H1 (cell line): ENCODE measurements around the gene DAPL1. TPM values are rescaled to one million over a fixed set of nuclear protein-coding genes. Genes with fewer than 3 reads are reported as not detected.

Experiments used
- CTCF ChIA-PET: fragments of 300-600 bp; sonication (Branson Sonifier 250); formaldehyde crosslinking; loops from one replicate; lab custom pipeline; 2021; ENCODE audit not compliant: partially characterized antibody; lab: Charles Lee
- POLR2A ChIA-PET: fragments of 300-600 bp; sonication (Branson Sonifier 250); formaldehyde crosslinking; loops from one replicate; lab custom pipeline; 2021; ENCODE audit warnings: inconsistent platforms; ENCODE audit not compliant: partially characterized antibody; lab: Charles Lee
- DNase-seq, 2 experiments: peaks; one replicate each; pipeline versions ENCODE4 v3.0.0 to v3.0.0-alpha.2; 2010 to 2022; ENCODE audit warnings: low spot score in 2 of 2, low read depth in 1 of 2, mixed read lengths in 1 of 2
- FAIRE-seq: peaks from 2 replicates; lab custom pipeline; 2011; peaks lifted over from hg19 to GRCh38; lab: Jason Lieb, UNC
- H2AFZ ChIP-seq: 2 replicates; pipeline ENCODE4 v1.8.1; 2012; ENCODE audit warnings: low read length, inconsistent platforms
- H2AK5ac ChIP-seq: 2 replicates; pipeline ENCODE4 v1.6.1; 2013; ENCODE audit warnings: low read depth, low read length
- H2BK120ac ChIP-seq: replicated peaks from 2 replicates; pipeline ENCODE3; 2013; ENCODE audit warnings: low read depth, low read length, inconsistent platforms
- H2BK12ac ChIP-seq: 2 replicates; pipeline ENCODE4 v1.6.1; 2013; ENCODE audit warnings: low read depth, low read length
- H2BK15ac ChIP-seq: 2 replicates; pipeline ENCODE4 v1.6.1; 2013; ENCODE audit warnings: low read length
- H2BK20ac ChIP-seq: 2 replicates; pipeline ENCODE4 v1.6.1; 2013; ENCODE audit warnings: low read length
- H2BK5ac ChIP-seq: 2 replicates; pipeline ENCODE4 v1.6.1; 2013; ENCODE audit warnings: low read depth, low read length
- H3K14ac ChIP-seq: 2 replicates; pipeline ENCODE4 v1.6.1; 2013; ENCODE audit warnings: inconsistent platforms; ENCODE audit not compliant: insufficient read length
- H3K18ac ChIP-seq: 2 replicates; pipeline ENCODE4 v1.6.1; 2013; ENCODE audit warnings: low read length; ENCODE audit errors: extremely low read depth
- H3K23ac ChIP-seq: 2 replicates; pipeline ENCODE4 v1.6.1; 2013; ENCODE audit warnings: inconsistent platforms; ENCODE audit not compliant: insufficient read length
- H3K23me2 ChIP-seq: 2 replicates; pipeline ENCODE4 v1.6.1; 2013; ENCODE audit warnings: low read depth, low read length
- H3K27ac ChIP-seq: 2 replicates; pipeline ENCODE4 v1.6.1; 2011; ENCODE audit warnings: low read depth, low read length, inconsistent platforms
- H3K27me3 ChIP-seq, 4 experiments: replicated peaks in 1 of 4; 1 replicate in 1 of 4; 2 replicates in 3 of 4; pipeline versions ENCODE4 v1.6.1 to v1.8.1; 2011 to 2013; ENCODE audit warnings: low read length in 3 of 4, mild to moderate bottlenecking in 3 of 4, inconsistent platforms in 2 of 4, mixed read lengths in 2 of 4, moderate library complexity in 1 of 4; ENCODE audit not compliant: control insufficient read depth in 3 of 4, insufficient read depth in 3 of 4; ENCODE audit errors: extremely low read depth in 1 of 4
- H3K36me3 ChIP-seq, 4 experiments: 2 replicates each; pipeline versions ENCODE4 v1.6.1 to v1.8.1; 2011 to 2013; ENCODE audit warnings: mild to moderate bottlenecking in 4 of 4, low read length in 3 of 4, moderate library complexity in 2 of 4, control low read depth in 1 of 4, inconsistent platforms in 1 of 4; ENCODE audit not compliant: insufficient read depth in 4 of 4, control insufficient read depth in 2 of 4
- H3K4ac ChIP-seq: replicated peaks from 2 replicates; pipeline ENCODE3; 2013; ENCODE audit warnings: low read length, low read depth, mixed read lengths, inconsistent platforms; ENCODE audit not compliant: insufficient read length
- H3K4me1 ChIP-seq, 4 experiments: replicated peaks in 1 of 4; 1 replicate in 1 of 4; 2 replicates in 3 of 4; pipeline versions ENCODE4 v1.6.1 to v1.8.1; 2011 to 2013; ENCODE audit warnings: low read length in 3 of 4, inconsistent platforms in 2 of 4, mixed read lengths in 1 of 4; ENCODE audit not compliant: insufficient read depth in 4 of 4, control insufficient read depth in 3 of 4
- H3K4me2 ChIP-seq, 2 experiments: 2 replicates each; pipeline versions ENCODE4 v1.6.1 to v1.8.1; 2011 to 2013; ENCODE audit warnings: low read depth in 2 of 2, low read length in 2 of 2, control low read depth in 1 of 2, inconsistent platforms in 1 of 2, mild to moderate bottlenecking in 1 of 2; ENCODE audit not compliant: insufficient read depth in 1 of 2
- H3K4me3 ChIP-seq, 4 experiments: fragments of 200-600, 300-600 bp in 1 of 4; sonication (generic), shearing (Covaris generic), sonication (Bioruptor Twin) in 1 of 4; 2 replicates each; pipeline versions ENCODE4 v1.5.1 to v1.8.1; 2011 to 2016; ENCODE audit warnings: low read length in 4 of 4, low read depth in 3 of 4, control low read depth in 2 of 4, inconsistent platforms in 2 of 4, mild to moderate bottlenecking in 2 of 4, mixed read lengths in 1 of 4, moderate library complexity in 1 of 4; ENCODE audit not compliant: insufficient read depth in 2 of 4; ENCODE audit errors: extremely low read depth in 1 of 4
- H3K56ac ChIP-seq: replicated peaks from 2 replicates; pipeline ENCODE3; 2013; ENCODE audit warnings: low read depth, mild to moderate bottlenecking, mixed read lengths, low read length, inconsistent platforms; ENCODE audit not compliant: insufficient read length
- H3K79me1 ChIP-seq: 2 replicates; pipeline ENCODE4 v1.6.1; 2013; ENCODE audit warnings: low read depth, low read length, control low read depth
- H3K79me2 ChIP-seq, 2 experiments: 2 replicates each; pipeline versions ENCODE4 v1.6.1 to v1.8.1; 2012 to 2013; ENCODE audit warnings: low read length in 2 of 2, mild to moderate bottlenecking in 2 of 2, inconsistent platforms in 1 of 2; ENCODE audit not compliant: insufficient read depth in 2 of 2, control insufficient read depth in 1 of 2
- H3K9ac ChIP-seq, 4 experiments: replicated peaks in 1 of 4; 1 replicate in 1 of 4; 2 replicates in 3 of 4; pipeline versions ENCODE4 v1.6.1 to v1.8.1; 2011 to 2013; ENCODE audit warnings: low read depth in 3 of 4, low read length in 3 of 4, control low read depth in 2 of 4, mild to moderate bottlenecking in 2 of 4, moderate library complexity in 2 of 4, inconsistent platforms in 1 of 4; ENCODE audit errors: extremely low read depth in 1 of 4
- H3K9me3 ChIP-seq, 2 experiments: 2 replicates each; pipeline versions ENCODE4 v1.6.1 to v1.8.1; 2012 to 2013; ENCODE audit warnings: mild to moderate bottlenecking in 2 of 2, moderate library complexity in 2 of 2, control low read depth in 1 of 2, inconsistent platforms in 1 of 2, low read depth in 1 of 2, low read length in 1 of 2, mixed read lengths in 1 of 2; ENCODE audit not compliant: insufficient read depth in 2 of 2
- H4K20me1 ChIP-seq, 2 experiments: replicated peaks in 1 of 2; 2 replicates each; pipeline versions ENCODE3 to v1.8.1; 2011 to 2013; ENCODE audit warnings: inconsistent platforms in 2 of 2, low read length in 2 of 2, mild to moderate bottlenecking in 1 of 2; ENCODE audit not compliant: insufficient read depth in 2 of 2, control insufficient read depth in 1 of 2
- H4K5ac ChIP-seq: 2 replicates; pipeline ENCODE4 v1.6.1; 2013; ENCODE audit warnings: low read length, low read depth, mixed read lengths, inconsistent platforms; ENCODE audit not compliant: insufficient read length
- H4K8ac ChIP-seq: 2 replicates; pipeline ENCODE4 v1.8.0; 2013; ENCODE audit warnings: mild to moderate bottlenecking, moderate library complexity, low read length, inconsistent platforms; ENCODE audit not compliant: insufficient read depth; ENCODE audit errors: extremely low read depth
- H4K91ac ChIP-seq: replicated peaks from 2 replicates; pipeline ENCODE3; 2013; ENCODE audit warnings: low read length, mixed read lengths, inconsistent platforms; ENCODE audit not compliant: insufficient read length
- BCL11A ChIP-seq, 2 experiments: IDR thresholded peaks; one replicate each; pipeline ENCODE4 v1.6.1; 2011; ENCODE audit warnings: low read depth in 2 of 2, low read length in 2 of 2, mild to moderate bottlenecking in 2 of 2
- CBX5 ChIP-seq: fragments of 300-800, 300-1000 bp; sonication (generic); IDR thresholded peaks from 2 replicates; pipeline ENCODE4 v1.7.1; 2016; ENCODE audit warnings: antibody characterized with exemption, low read length, low read depth
- CHD2 ChIP-seq: IDR thresholded peaks from 2 replicates; pipeline ENCODE4 v1.6.1; 2012; ENCODE audit warnings: low read length, improper control_type of control experiment
- GTF2F1 ChIP-seq: IDR thresholded peaks from 2 replicates; pipeline ENCODE4 v1.6.1; 2012; ENCODE audit warnings: low read depth, low read length, improper control_type of control experiment, borderline replicate concordance
- HDAC2 ChIP-seq, 2 experiments: fragments of 300-600 bp in 1 of 2; sonication (generic) in 1 of 2; IDR thresholded peaks; 2 replicates each; pipeline ENCODE4 v1.6.1; 2011 to 2012; ENCODE audit warnings: low read depth in 2 of 2, low read length in 2 of 2, mild to moderate bottlenecking in 2 of 2, moderate library complexity in 2 of 2, borderline replicate concordance in 1 of 2, inconsistent platforms in 1 of 2
- HDAC6 ChIP-seq: IDR thresholded peaks from one replicate; pipeline ENCODE4 v1.7.1; 2012; ENCODE audit warnings: low read depth, mild to moderate bottlenecking, inconsistent platforms, low read length, moderate library complexity
- JUND ChIP-seq: IDR thresholded peaks from 2 replicates; pipeline ENCODE4 v1.6.1; 2011; ENCODE audit warnings: mild to moderate bottlenecking, improper control_type of control experiment, low read length
- KDM1A ChIP-seq: fragments of 200-600, 300-600 bp; sonication (generic); IDR thresholded peaks from 2 replicates; pipeline ENCODE4 v1.7.1; 2016; ENCODE audit warnings: mild to moderate bottlenecking, low read length, borderline replicate concordance
- NRF1 ChIP-seq: IDR thresholded peaks from 2 replicates; pipeline ENCODE4 v1.6.1; 2011; ENCODE audit warnings: mild to moderate bottlenecking, low read depth, low read length, improper control_type of control experiment
- SP1 ChIP-seq: IDR thresholded peaks from 2 replicates; pipeline ENCODE4 v1.6.1; 2011; ENCODE audit warnings: low read depth, low read length
- SP2 ChIP-seq: IDR thresholded peaks from 2 replicates; pipeline ENCODE4 v1.6.1; 2012; ENCODE audit warnings: mild to moderate bottlenecking, low read length, inconsistent platforms
- TAF7 ChIP-seq: optimal IDR thresholded peaks from 2 replicates; pipeline ENCODE3; 2011; ENCODE audit warnings: low read depth, mild to moderate bottlenecking, inconsistent platforms, low read length, moderate library complexity, borderline replicate concordance
- TCF12 ChIP-seq: IDR thresholded peaks from 2 replicates; pipeline ENCODE4 v1.6.1; 2011; ENCODE audit warnings: low read depth, mild to moderate bottlenecking, low read length
- TEAD4 ChIP-seq: IDR thresholded peaks from 2 replicates; pipeline ENCODE4 v1.6.1; 2012; ENCODE audit warnings: low read depth, low read length, inconsistent platforms, mixed read lengths
- WGBS, 2 experiments: shearing (Covaris generic) in 1 of 2; methylation state at CpG; one replicate each; pipeline versions ENCODE4 v1.1.6 to v1.1.7; 2013 to 2015; ENCODE audit warnings: low lambda C conversion rate in 2 of 2, mixed read lengths in 2 of 2, inconsistent platforms in 1 of 2, low coverage in 1 of 2, missing lambda C conversion rate in 1 of 2; ENCODE audit not compliant: insufficient replicate concordance in 2 of 2, insufficient coverage in 1 of 2, insufficient read length in 1 of 2; ENCODE audit errors: extremely low coverage in 1 of 2, missing lambda C conversion rate in 1 of 2; 5-methylcytosine and 5-hydroxymethylcytosine counted together
- polyA plus RNA-seq, 7 experiments: library from polyadenylated mRNA; depleted of rRNA in 3 of 7; stranded (reverse) in 5 of 7; unstranded in 2 of 7; fragments of >200 nt in 5 of 7; fragments of 200-250 nt in 2 of 7; gene quantifications; 1 replicate in 5 of 7; 2 replicates in 1 of 7; 4 replicates in 1 of 7; pipeline versions ENCODE4 v1.2.1 to v1.2.3, GENCODE V29; 2011 to 2013; ENCODE audit warnings: missing spikeins in 2 of 7, mixed read lengths in 2 of 7
- total RNA-seq: library from RNA; stranded (reverse); fragmentation: NEBNext Ultra II Directional; extraction: Animal tissue kit (Norgen Biotek cat#: 25700); gene quantifications from 2 replicates; pipeline ENCODE4 v1.2.1, GENCODE V29; 2021

DAPL1 gene
- total and polyA plus RNA-seq, 2 of the 8 experiments (the other 6 are each of a cell fraction or from before 2014, with no cell fraction given), result not detected

- no peak overlapping the region for H3K18ac ChIP-seq
- H2AK5ac ChIP-seq, result no peak overlapping the region
- H3K4ac ChIP-seq, result no peak overlapping the region
- no peaks in the 10 kb centered on the region for H3K36me3 ChIP-seq
- no peak overlapping the region for H4K8ac ChIP-seq
- H2BK12ac ChIP-seq, result no peak overlapping the region
- no peaks in the 10 kb centered on the region for H3K9me3 ChIP-seq
- no peak overlapping the region for H3K4me3 ChIP-seq
- no peak overlapping the region for H2BK20ac ChIP-seq
- H3K14ac ChIP-seq, result no peak overlapping the region
- WGBS, 2 experiments, result 90% methylated on average over 3 of the region's 3 CpGs; no CpG with 5 or more reads in 1 of the 2 experiments
- H2AFZ ChIP-seq, result no peak overlapping the region
- no peak overlapping the region for H4K5ac ChIP-seq
- POLR2A ChIA-PET, result no interaction called here
- no peak for FAIRE-seq
- no peaks in the 10 kb centered on the region for H4K20me1 ChIP-seq
- peaks cover 0 to 5% (median under 1%) of the 10 kb centered on the region in 4 experiments; a peak in 4 of 7 replicates for H3K4me1 ChIP-seq
- H3K9ac ChIP-seq, result no peak overlapping the region
- no peak overlapping the region for H3K23ac ChIP-seq
- DNase-seq, result no peak
- no peaks in the 10 kb centered on the region for H3K23me2 ChIP-seq
- no peak overlapping the region for H2BK120ac ChIP-seq
- CTCF ChIA-PET, result interaction anchor here (0.7 to 2.8 kb wide), 4 partner anchors 21 to 740 kb away, joined by 3 to 24 read pairs (median 6); no protein-coding TSS in a partner anchor
- no peak overlapping the region for H3K4me2 ChIP-seq
- no peaks in the 10 kb centered on the region for H3K27me3 ChIP-seq
- H2BK5ac ChIP-seq, result no peak overlapping the region
- no peaks in the 10 kb centered on the region for H3K79me2 ChIP-seq
- no peaks in the 10 kb centered on the region for H3K79me1 ChIP-seq
- no peak overlapping the region for H3K56ac ChIP-seq
- H3K27ac ChIP-seq, result no peak overlapping the region
- H2BK15ac ChIP-seq, result no peak overlapping the region
- H4K91ac ChIP-seq, result no peak overlapping the region
- TF ChIP-seq BCL11A (IDR thresholded peaks at IDR 0.05; ENCODE audit: low read depth in 2 of 2, low read length in 2 of 2), result no peak
- TF ChIP-seq SP1, result no peak
- no peak for TF ChIP-seq GTF2F1
- TF ChIP-seq HDAC2 (IDR thresholded peaks at IDR 0.05; ENCODE audit: borderline replicate concordance in 1 of 2, low read depth in 2 of 2, low read length in 2 of 2), result no peak
- TF ChIP-seq CBX5, result no peak
- TF ChIP-seq KDM1A, result no peak
- no peak for TF ChIP-seq CHD2
- TF ChIP-seq JUND, result no peak
- TF ChIP-seq TCF12, result no peak
- TF ChIP-seq TAF7, result no peak
- TF ChIP-seq SP2, result no peak
- TF ChIP-seq HDAC6, result no peak
- TF ChIP-seq NRF1, result no peak
- TF ChIP-seq TEAD4, result no peak
Observed at GRCh38 chr2:158775273-158776027, 19.7 kb upstream of the DAPL1 start.
